ENCODE results near the gene RTKN.
"Not testable (repeated sequence)": the region's sequence is repeated elsewhere in the genome, so short reads cannot be mapped to it uniquely, and the experiment has no call there.

Gene RTKN

DNA sequence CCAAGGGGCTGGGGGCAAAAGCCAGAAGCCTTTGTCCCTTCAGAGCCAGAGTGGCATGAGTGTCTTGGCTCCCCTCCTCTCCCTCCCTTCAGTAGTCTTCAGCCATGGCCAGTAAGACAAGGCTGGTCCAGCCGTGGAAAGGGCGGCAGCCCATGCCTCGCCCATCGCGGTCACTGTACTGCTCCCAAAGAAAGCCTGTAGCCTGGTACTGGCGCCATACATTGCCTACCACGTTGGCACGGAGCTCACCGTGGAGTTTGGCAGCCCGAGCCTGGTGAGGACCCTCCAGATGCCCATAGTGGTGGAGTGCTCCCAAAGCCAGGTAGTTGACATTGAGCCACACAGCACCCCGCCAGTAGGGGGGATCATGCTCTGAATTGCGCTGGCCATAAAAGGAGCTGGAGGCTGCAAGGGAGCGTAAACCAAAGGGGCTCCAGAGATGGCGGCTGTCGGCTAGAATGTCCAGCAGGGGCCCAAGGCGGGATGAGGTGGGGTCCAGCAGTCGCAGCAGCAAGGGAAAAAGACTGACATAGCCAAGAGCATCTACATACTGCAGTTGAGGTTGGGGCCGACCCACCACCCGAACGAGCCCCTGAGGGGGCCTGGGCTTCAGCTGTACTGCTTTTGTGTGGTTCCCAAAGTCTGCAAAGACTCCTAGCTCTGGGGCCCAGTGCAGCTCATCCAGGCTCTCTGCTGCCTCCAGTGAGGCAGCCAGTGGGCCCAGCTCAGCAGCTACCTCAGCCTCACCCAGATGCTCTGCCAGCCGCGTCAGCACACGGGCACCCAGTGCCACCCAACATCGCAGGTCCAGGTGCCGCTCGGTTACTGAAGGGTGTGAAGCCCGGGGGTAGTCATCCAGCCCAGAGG, 19.7 kb upstream of the RTKN start:
- DNase-seq, result no peak

GRCh38 chr2:74460187-74460586, 18.4 kb upstream of the RTKN start:
- DNase-seq, result not testable (repeated sequence)

- DNase-seq, result not testable (repeated sequence)
These were observed 17.9 kb upstream of the RTKN start for GRCh38 chr2:74459503-74460118.

- no peak for DNase-seq
These were observed 17.2 kb upstream of the RTKN start for GRCh38 chr2:74458938-74459363.

- DNase-seq, result peak; percentile 100
These were observed 16.6 kb upstream of the RTKN start, which contains the start of gene WBP1 for GRCh38 chr2:74458132-74458937. Gene WBP1, plus strand, starts transcription at chr2:74458438. Its CDS starts 165 bp downstream, at chr2:74458603.

GRCh38 chr2:74457549-74458131, 15.9 kb upstream of the RTKN start:
- peak; percentile 54 for DNase-seq

- DNase-seq, result peak; percentile 14
These were observed 15.4 kb upstream of the RTKN start for GRCh38 chr2:74457129-74457548.

DNA sequence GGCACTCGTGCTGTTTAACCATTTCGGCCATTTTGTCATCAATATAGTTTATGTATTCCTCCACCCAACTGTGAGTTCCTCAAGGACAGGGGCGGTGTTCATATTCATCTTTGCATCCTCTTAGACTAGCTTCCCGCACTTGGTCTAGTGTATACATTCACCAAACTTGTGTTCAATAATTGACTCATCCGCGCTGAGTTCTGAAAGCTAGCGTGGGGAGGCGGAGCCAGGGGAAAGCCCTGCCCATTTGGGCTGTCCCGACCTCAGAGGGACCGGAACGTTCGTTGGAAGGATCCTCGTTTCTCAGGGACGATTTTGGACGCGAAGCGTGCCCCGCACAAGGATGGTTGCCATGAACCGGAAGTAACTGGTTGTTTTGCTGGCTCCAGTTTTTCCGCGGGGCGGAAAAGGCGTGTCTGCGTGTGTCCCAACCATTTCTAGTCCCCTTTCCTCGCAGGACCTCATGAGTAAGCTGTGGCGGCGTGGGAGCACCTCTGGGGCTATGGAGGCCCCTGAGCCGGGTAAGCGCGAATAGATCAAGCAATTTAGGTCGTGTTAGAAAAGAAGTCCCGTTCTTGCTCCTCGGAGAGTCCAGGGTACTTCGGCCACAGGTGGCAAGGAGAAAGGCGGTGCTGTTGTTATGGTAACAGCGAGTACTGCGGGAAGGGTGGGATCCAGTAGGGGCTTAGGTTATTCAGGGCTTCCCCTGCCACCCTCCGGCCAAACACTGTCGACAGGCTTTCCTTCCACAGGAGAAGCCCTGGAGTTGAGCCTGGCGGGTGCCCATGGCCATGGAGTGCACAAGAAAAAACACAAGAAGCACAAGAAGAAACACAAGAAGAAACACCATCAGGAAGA, 13.1 kb upstream of the RTKN start, which contains the start of gene INO80B:
INO80B (plus strand) TSS at position 434 of the 858 bp plus-strand sequence; CDS start at position 464, 30 bp downstream.
- peak; percentile 98 for DNase-seq

DNA sequence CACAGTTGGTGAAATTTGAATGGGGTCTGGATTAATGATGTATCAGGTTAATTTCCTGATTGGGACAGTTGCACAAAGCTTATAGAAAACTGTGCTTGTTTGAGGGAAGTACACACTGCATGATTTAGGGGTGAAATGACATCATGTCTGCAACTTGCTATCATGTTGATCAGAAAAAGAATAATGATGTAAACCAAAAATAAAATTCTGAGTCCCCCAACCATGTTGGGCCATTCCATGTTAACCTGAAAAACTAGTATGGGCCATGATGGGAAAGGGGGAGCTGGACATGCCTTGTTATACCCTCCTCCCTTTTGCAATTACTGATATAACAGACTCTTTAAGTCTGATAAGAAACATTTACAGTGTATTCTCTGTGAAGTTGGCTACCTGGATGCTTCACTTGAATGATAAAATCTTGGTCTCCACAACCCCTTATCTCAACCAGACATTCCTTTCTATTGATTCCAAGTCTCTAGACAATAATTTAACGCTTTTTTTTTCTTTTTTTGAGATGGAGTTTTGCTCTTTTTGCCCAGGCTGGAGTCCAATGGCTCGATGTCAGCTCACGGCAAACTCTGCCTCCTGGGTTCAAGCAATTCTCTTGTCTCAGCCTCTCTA, 8.9 kb upstream of the RTKN start:
- no peak for DNase-seq

GRCh38 chr2:74448771-74449170, 7.0 kb upstream of the RTKN start:
- no peak for DNase-seq

DNA sequence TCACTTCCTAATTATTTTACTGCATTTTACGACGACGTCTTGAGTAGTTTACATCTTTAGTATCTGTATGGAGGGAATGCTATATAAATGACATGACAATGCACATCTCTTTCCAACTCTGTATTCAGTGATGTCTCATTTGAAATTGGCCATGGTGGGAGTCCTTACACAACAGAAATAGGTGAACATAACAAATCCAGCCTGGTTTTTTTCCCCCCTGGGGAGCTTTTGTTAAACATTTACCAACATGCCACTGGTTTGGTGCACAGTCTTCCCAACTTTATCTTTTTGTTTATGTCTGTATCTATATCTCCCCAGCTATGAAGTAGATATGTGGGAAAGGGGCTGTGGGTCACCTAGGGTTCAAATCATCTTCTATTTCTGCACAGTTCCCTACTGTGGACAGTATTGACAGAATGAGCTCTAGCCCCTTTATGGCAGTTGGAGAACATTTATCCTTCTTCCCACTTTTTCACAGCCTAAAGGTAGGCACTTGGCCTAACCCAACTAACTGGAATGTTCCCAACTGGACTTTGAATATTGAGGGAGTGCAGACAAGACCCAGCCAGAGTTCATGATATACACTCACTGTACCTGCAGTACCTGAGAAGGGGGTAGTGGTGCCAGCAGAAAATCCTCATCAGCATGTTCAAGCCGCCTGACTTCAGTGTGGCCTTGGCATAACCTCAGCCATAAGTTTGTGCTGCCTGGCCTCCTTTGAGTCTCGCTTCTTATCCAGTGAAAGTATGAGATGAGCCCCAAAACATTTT, 5.7 kb upstream of the RTKN start:
- no peak for DNase-seq

GRCh38 chr2:74444498-74445318, 3.0 kb upstream of the RTKN start:
- DNase-seq, result no peak

DNA sequence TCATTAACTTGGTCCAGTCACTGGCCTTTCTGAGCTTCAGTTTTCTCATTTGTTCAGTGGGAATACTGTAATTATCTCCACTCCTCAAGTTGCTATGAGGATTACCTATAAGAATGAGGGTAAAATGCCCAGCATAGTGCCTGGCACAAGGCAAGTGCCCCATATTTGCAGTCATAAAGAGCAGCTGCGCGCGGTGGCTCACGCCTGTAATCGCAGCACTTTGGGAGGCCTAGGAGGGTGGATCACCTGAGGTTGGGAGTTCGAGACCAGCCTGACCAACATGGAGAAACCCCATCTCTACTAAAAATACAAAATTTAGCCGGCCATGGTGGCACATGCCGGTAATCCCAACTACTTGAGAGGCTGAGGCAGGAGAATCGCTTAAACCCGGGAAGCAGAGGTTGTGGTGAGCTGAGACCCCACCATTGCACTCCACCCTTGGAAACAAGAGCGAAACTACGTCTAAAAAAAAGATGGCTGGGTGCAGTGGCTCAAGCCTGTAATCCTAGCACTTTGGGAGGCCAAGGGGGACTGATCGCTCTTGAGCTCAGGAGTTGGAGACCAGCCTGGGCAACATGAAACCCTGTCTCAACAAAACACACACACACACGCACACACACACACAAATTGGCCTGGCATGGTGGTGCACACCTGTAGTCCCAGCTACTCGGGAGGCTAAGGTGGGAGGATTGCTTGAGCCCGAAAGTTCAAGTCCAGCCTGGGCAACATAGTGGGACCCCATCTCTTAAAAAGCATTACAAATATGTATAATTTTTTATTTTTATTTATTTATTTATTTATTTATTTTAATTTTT, 953 bp upstream of the RTKN start:
- DNase-seq, result not testable (repeated sequence)

DNA sequence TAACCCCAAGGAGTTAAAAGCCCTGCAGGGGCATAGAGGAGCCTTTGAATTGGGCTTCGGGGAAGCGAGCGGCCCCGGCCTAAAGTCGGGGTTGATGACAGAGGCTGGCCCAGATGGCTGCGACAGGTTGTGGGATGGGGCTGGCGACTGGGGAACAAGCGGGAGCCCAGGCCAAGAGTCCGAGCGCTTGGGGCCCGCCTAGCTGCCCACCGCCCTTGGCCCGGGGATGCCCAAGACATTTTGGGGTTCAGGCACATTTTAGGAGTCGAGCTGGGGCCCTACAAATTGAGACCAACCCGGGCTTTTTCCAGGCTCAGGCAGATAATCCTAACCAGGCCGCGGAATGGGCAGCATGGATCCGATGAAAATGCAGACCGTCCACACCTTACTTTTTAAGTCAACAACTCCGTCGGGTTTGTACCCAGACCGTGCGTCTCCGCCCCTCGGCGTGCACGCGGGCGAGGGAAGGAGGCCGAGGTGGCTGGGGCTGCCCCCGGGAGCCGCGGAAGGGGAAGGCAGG, 507 bp downstream of the RTKN start:
- no peak for DNase-seq

GRCh38 chr2:74440378-74441169, 1.2 kb downstream of the RTKN start:
- DNase-seq, result peak; percentile 40

DNA sequence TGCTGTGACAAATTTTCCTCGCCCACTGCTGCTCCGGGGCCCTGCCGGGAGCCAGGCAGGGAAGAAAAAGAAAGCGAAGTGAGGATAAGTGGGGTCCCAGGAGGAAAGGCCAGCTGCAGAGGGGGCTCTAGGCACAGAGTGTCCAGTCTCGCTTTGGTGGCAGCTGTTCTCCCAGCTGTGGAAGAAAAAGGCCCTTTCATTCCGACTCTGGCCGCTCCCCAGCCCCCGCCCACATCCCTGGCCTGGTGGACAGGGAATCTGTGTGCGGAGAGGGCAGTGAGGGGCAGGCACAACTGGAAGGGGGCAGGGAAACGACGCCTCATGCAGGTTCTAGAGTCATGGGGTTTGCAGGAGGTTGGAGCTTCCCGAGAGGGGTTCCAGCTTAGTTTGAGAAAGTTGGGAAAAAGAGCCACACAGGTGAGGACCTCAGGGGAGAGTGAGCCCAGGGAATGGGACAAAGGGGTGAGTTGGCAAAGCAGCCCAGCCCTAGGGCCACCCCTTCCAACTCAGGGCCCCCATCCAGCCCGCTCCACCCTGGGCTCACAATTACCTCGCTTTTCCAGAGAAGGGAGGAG, 1.8 kb downstream of the RTKN start:
- no peak for DNase-seq

DNA sequence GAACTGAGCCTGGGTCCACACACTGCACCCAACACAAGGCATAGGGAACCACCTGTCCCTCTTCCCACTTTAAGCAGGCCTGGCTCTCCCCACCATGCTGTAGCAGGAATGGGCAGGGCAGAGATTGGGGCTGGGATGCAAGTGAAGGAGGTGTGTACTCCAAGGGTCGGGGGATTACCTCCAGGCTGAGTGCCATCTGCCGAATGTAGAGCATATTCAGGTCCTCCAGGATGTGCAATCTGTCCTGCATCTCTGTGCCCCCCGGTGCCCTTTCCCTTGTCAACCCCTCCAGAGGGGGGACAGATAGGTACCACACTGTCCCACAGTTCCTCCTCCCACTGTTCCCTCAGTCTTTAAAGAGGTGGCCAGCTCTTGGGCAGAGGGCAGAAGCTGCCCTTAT, 2.4 kb downstream of the RTKN start:
- no peak for DNase-seq

Measured in hematopoietic multipotent progenitor cell treated with erythropoietin and hydrocortisone succinate and interleukin-3 and kit ligand, for 8 days (in vitro differentiated cells).